ENCODE data around the gene ZKSCAN2. TPM values are rescaled to one million over a fixed set of nuclear protein-coding genes. Genes with fewer than 3 reads are reported as not detected.

Gene ZKSCAN2
- total RNA-seq, 1 experiment from 2014 or later = 4.9 TPM

GRCh38 chr16:25223964-25224363, 33.7 kb downstream of the ZKSCAN2 start:
- DNase-seq (ENCODE audit: low read depth) = no peak

GRCh38 chr16:25222959-25223358, 34.7 kb downstream of the ZKSCAN2 start:
- DNase-seq (ENCODE audit: low read depth) = no peak

- DNase-seq (ENCODE audit: low read depth) = no peak
Observed at GRCh38 chr16:25219070-25219737, 38.4 kb downstream of the ZKSCAN2 start.

GRCh38 chr16:25217921-25218320, 39.7 kb downstream of the ZKSCAN2 start:
- no peak for DNase-seq (ENCODE audit: low read depth)

GRCh38 chr16:25217112-25217511, 40.5 kb downstream of the ZKSCAN2 start:
- no peak for DNase-seq (ENCODE audit: low read depth)

- DNase-seq (ENCODE audit: low read depth) = no peak
Observed at GRCh38 chr16:25213709-25214397, 43.8 kb downstream of the ZKSCAN2 start.

GRCh38 chr16:25212636-25213035, 45.0 kb downstream of the ZKSCAN2 start:
- DNase-seq (ENCODE audit: low read depth) = peak; percentile 58

- DNase-seq (ENCODE audit: low read depth) = peak; percentile 85
Observed at GRCh38 chr16:25210758-25211157, 46.9 kb downstream of the ZKSCAN2 start.

- DNase-seq (ENCODE audit: low read depth) = no peak
Observed at GRCh38 chr16:25199457-25199856, 58.2 kb downstream of the ZKSCAN2 start.

- peak; percentile 85 for DNase-seq (ENCODE audit: low read depth)
Observed at GRCh38 chr16:25198021-25198420, 59.6 kb downstream of the ZKSCAN2 start.

- no peak for DNase-seq (ENCODE audit: low read depth)
Observed at GRCh38 chr16:25194273-25194878, 63.3 kb downstream of the ZKSCAN2 start.

- peak; percentile 91 for DNase-seq (ENCODE audit: low read depth)
Observed at GRCh38 chr16:25192096-25192495, 65.5 kb downstream of the ZKSCAN2 start.

- no peak for DNase-seq (ENCODE audit: low read depth)
Observed at GRCh38 chr16:25189305-25189704, 68.3 kb downstream of the ZKSCAN2 start.

- DNase-seq (ENCODE audit: low read depth) = no peak
Observed at GRCh38 chr16:25187491-25187795, 70.2 kb downstream of the ZKSCAN2 start.

Other genes starting within 250 kb of the ZKSCAN2 start
- gene ARHGAP17, start 242.5 kb downstream of the ZKSCAN2 start, total RNA-seq (2014; rRNA removed; shearing (Covaris generic)) = 24.7 and 34.4 TPM in 2 replicates
- gene LCMT1, start 146.1 kb downstream of the ZKSCAN2 start, total RNA-seq (2014; rRNA removed; shearing (Covaris generic)) = 51.1 and 89.0 TPM in 2 replicates
- 0.10 and 0.86 TPM in 2 replicates for gene AQP8, start 40.9 kb downstream of the ZKSCAN2 start, total RNA-seq (2014; rRNA removed; shearing (Covaris generic))